Measurements from ENCODE around the gene CACNA2D3. TPM values are rescaled to one million over a fixed set of nuclear protein-coding genes. Genes with fewer than 3 reads are reported as not detected.
A peak's percentile ranks its signal among the peaks of the same experiment; 100 is the strongest.

CACNA2D3 gene
- total RNA-seq, 1 donor from 2014 or later, result 8.3 TPM

DNA sequence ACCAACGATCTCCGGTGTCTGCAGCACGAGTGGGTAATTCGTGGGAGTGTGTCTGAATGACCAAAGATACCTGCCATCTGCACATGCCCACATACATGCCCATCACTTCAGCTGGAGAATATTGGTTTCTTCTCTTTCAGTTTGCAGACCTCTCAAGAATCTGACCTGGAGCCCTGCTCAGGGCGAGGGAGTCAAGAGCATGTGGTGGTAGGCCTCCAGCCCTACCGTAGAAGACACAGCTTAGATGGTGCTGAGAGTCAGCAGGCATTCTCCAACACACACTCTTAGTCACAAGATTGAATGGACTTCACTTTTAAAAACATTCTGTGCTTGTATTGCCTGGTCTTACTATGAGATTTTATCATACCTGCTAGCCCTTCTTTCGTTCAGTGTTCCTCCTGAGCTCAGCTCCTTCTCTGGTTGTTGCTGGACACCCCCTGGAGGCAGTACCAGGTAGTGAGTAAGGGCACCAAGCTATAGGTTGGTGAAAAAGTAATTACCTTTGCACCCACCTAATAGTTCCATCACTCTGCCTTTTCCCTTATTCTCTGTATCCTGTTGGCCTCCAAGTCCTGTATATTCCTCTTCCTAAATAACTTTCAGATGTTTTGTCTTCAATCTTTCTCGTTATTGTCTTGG, 252.0 kb downstream of the CACNA2D3 start:
- DNase-seq (ENCODE audit: low spot score), result no peak

DNA sequence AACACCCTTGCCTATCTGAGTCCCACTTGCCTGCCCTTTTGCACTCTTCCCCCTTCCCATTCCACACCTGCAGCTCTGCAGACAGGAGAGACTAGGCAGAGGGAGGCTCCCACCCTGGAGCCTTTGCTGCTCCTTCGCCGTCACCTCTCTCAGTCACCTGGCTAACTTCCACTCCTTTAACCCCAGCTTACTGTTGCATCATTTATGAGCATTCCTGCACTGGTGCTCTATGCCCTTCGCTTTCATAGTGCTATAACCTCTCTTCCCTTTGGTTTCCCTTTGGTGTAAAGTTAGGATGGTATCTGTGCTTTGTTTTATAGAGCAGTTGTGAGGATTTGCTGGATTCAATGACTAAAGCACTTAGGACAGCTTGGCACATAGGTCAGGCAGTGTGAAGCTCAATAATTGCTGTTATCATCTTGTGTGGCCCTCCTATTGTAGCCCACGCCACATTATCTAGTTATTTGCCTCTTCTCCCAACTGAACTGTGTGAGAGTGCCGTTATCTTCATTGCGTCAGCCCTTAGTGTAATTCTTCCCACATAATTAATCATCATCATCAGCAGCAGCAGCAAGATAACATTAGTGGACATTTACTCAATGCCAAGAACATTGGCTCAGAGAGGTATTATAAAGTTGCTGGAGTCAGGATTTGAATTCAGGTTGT, 253.9 kb downstream of the CACNA2D3 start:
- DNase-seq (ENCODE audit: low spot score), result no peak

DNA sequence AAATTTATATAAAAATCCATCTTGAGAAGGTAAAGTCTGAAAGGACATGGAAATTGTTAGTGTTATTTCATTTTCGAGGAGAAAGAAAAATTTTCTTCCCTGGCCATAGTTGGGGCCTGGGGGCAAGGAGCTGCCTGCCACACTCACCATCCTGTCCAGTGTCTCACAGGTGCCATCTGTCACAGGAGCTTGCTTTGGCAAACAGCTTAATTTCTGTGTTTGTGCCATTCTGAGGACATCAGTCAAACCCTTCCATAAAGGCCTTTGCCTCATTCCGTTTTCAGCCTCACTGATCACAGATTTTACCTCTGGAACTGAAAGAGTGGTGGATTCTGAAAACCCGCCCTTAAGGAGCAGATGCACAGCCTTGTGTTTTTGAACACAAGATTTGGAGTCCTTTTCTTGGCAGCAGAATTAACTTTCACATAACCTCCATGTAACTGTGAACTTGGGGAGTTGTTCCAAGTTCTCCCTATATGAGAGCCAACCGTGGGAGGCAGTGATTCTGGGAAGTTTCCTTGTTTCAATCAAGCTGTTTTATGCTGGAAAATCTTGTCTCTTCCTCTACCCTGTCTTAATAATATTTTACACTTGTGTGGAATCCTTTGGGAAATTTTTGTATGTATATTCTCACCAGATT, 254.7 kb downstream of the CACNA2D3 start:
- no peak for DNase-seq (ENCODE audit: low spot score)

- no peak for DNase-seq (ENCODE audit: low spot score)
Measured at GRCh38 chr3:54378184-54378583, 255.8 kb downstream of the CACNA2D3 start.

DNA sequence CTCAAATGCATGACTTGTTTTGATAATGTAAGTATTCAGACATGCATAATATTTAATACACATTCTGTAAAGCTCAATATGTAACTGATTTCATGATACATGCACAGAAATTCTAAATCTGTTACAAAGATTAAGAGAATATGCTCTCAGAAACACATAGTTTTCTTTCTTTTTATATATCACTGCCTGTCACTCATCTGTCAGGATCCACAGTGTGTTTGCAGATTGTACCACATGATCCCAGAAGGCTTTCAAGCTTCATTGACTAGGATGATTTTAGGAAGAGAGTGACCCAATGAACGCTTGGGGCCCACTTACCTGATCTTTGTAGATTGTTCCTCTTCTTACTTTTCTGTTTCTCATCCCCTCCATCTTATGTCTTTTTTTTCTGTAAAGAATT, 261.9 kb downstream of the CACNA2D3 start:
- DNase-seq (ENCODE audit: low spot score), result no peak

- no peak for DNase-seq (ENCODE audit: low spot score)
Measured at GRCh38 chr3:54390582-54390981, 268.2 kb downstream of the CACNA2D3 start.

GRCh38 chr3:54393150-54393549, 270.8 kb downstream of the CACNA2D3 start:
- no peak for DNase-seq (ENCODE audit: low spot score)

GRCh38 chr3:54408328-54408727, 286.0 kb downstream of the CACNA2D3 start:
- no peak for DNase-seq (ENCODE audit: low spot score)

DNA sequence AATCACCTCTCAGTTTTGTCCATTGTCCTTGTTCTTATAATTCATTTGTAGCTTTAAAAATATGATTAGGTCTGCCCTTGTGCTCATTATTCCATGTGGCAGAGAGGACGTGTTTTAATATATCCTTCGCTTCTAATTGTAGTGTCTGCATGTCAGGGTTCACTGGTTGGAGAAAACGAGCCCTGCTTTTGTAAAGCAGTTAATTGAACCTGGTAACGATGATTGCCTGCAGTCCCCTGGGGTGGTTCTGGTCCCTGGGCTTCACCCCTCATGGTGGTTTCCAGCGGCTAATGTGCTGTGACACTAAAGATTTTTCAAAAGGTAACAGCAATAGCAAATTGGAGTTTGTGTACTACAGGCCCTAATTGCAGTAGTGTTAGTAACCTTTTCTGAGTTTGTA, 299.6 kb downstream of the CACNA2D3 start:
- DNase-seq (ENCODE audit: low spot score), result no peak

- no peak for DNase-seq (ENCODE audit: low spot score)
Measured at GRCh38 chr3:54424292-54424691, 301.9 kb downstream of the CACNA2D3 start.

- DNase-seq (ENCODE audit: low spot score), result no peak
Measured at GRCh38 chr3:54426381-54426780, 304.0 kb downstream of the CACNA2D3 start.

DNA sequence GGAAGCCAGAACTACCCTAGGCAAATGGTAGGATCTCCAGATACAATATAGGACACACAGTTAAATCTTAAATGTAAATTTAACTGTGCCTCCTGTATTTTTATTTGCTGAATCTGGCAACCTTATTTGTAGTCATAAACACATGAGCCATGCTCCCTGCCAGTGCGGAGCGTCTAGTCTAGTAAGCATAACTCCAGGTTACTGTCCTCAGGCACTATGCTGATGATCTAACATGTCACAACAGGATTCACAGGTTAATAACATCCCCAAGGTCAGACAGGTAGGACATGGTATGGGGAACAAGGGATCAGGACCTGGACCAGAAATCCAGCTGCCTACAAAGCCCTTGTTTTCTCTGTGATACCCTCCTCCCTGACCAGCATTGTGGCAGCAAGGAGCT, 305.1 kb downstream of the CACNA2D3 start:
- DNase-seq (ENCODE audit: low spot score), result no peak

- DNase-seq (ENCODE audit: low spot score), result peak; percentile 67
Measured at GRCh38 chr3:54427941-54428871, 305.9 kb downstream of the CACNA2D3 start.

- DNase-seq (ENCODE audit: low spot score), result no peak
Measured at GRCh38 chr3:54432975-54433374, 310.6 kb downstream of the CACNA2D3 start.

- no peak for DNase-seq (ENCODE audit: low spot score)
Measured at GRCh38 chr3:54433846-54434245, 311.5 kb downstream of the CACNA2D3 start.

GRCh38 chr3:54434756-54435155, 312.4 kb downstream of the CACNA2D3 start:
- no peak for DNase-seq (ENCODE audit: low spot score)

DNA sequence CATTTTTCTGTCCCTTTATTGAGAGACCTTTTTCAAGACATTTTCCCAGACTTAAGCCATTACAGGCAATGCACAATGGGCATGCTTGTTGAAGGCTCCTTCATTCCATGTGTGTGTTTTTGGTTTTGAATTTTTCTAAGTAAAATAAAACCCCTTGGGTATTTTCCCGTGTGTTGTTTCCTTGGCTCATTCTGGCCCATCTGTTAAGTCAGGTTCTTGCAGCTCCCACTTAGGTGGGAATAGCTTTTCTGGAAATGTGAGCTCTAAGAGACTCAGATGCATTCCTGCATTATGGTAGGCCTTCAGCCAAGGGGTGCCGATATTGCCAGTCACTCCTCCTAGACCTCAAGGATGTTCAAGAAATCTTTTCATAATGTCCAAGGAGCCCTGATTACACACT, 314.9 kb downstream of the CACNA2D3 start:
- no peak for DNase-seq (ENCODE audit: low spot score)

DNA sequence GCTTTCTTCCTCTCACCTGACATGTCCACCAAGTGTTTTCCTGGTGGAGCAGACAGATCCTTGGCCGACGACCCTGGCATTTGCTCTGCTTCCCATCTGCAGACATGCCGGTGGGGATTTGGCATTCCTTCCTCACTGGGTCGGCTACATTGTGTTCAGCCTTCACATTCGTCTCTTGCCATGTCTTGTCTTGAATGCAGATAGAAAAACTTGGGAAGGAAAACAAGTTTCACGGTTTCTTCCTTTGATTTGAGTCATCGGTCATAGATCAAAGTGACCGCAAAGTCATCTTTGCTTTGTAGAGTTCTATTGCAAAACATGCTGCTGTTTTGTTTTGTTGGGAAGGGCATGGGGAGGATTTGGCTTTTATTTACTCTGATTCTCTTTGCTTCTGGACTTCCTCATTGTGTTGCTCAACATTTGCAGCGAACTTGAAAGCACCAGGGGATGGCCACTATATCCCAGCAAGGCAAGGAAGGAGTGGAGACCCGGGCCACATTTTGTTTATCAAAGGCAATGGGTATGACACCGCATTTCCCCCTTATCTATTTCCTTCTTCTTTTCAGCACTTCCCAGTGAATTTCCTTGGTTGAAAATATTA, 321.3 kb downstream of the CACNA2D3 start:
- no peak for DNase-seq (ENCODE audit: low spot score)

DNA sequence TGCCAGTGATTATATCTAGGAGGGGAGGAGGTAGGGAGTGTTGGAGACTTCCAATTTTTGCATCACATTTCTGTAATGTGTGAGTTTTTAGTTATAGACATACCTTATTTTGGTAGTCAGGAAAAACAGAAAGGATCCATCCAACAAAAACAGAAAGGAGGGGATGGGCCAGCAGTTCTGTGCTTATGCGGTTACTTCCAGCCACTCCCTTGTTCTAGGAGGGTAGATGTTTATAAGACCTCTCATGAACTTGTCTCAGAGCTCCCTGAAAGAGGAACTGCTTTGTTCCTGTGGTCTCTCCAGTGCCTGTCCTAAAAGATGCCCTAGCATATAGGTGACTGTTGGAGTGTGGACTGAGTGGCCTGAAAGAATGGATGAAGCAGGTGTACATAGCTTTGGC, 323.3 kb downstream of the CACNA2D3 start:
- DNase-seq (ENCODE audit: low spot score), result no peak

GRCh38 chr3:54447427-54447826, 325.1 kb downstream of the CACNA2D3 start:
- no peak for DNase-seq (ENCODE audit: low spot score)

GRCh38 chr3:54454806-54455205, 332.5 kb downstream of the CACNA2D3 start:
- DNase-seq (ENCODE audit: low spot score), result no peak

- DNase-seq (ENCODE audit: low spot score), result no peak
Measured at GRCh38 chr3:54458357-54458756, 336.0 kb downstream of the CACNA2D3 start.

Measured in ureter (tissue), 1 donor.